ENCODE data around the gene FAM227B.

DNA sequence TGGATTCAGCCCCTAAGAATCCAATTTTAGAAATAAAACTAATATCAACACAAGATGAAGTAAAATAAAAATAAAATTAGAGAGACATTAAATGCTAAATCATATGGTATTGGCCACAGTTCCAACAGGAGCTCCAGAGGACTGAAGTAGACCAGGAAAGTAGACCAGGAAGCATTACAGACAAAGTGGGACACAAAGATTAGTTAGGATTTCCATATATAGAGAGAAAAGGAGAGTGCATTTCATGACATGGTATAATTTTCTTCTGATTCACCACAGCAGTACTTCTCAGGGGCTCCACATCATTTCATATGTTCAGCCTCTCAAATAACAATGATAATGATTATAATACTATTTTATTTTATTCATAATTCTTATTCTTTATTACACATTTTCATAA lies 179.3 kb downstream of the FAM227B start:
- TF ChIP-seq, protein P1, sequence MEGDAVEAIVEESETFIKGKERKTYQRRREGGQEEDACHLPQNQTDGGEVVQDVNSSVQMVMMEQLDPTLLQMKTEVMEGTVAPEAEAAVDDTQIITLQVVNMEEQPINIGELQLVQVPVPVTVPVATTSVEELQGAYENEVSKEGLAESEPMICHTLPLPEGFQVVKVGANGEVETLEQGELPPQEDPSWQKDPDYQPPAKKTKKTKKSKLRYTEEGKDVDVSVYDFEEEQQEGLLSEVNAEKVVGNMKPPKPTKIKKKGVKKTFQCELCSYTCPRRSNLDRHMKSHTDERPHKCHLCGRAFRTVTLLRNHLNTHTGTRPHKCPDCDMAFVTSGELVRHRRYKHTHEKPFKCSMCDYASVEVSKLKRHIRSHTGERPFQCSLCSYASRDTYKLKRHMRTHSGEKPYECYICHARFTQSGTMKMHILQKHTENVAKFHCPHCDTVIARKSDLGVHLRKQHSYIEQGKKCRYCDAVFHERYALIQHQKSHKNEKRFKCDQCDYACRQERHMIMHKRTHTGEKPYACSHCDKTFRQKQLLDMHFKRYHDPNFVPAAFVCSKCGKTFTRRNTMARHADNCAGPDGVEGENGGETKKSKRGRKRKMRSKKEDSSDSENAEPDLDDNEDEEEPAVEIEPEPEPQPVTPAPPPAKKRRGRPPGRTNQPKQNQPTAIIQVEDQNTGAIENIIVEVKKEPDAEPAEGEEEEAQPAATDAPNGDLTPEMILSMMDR (conservative IDR thresholded peaks at IDR 0.05), result no peak
- no peak for TF ChIP-seq EZH2 (IDR thresholded peaks at IDR 0.05; ENCODE audit: low read depth)

Data from PC-9 (cell line).